ENCODE results near the gene BANK1. TPM values are rescaled to one million over a fixed set of nuclear protein-coding genes. Genes with fewer than 3 reads are reported as not detected.

BANK1 gene
- total RNA-seq, 2 experiments from 2014 or later: not detected

- Mint-ChIP-seq H3K27me3 (no peaks in the 10 kb centered on the region), H3K4me1 (ENCODE audit: low read depth) (no peaks in the 10 kb centered on the region), H3K27ac (no peak overlapping the region), H3K4me3 (no peak overlapping the region), H3K36me3 (no peaks in the 10 kb centered on the region), H3K9me3 (no peaks in the 10 kb centered on the region)
- CTCF ChIA-PET: no interaction called here
- intact Hi-C loops (cut with micrococcal nuclease): no loop called here
- POLR2A ChIA-PET: no interaction called here
- no peak for DNase-seq
Observed at GRCh38 chr4:101954351-101954750, 163.8 kb downstream of the BANK1 start.

- Mint-ChIP-seq H3K4me3 (no peak overlapping the region), H3K9me3 (no peaks in the 10 kb centered on the region), H3K4me1 (ENCODE audit: low read depth) (no peaks in the 10 kb centered on the region), H3K36me3 (no peaks in the 10 kb centered on the region), H3K27ac (no peak overlapping the region), H3K27me3 (no peaks in the 10 kb centered on the region)
- intact Hi-C loops (cut with micrococcal nuclease): no loop called here
- no peak for DNase-seq
- CTCF ChIA-PET: no interaction called here
- POLR2A ChIA-PET: no interaction called here
Observed at GRCh38 chr4:101954975-101955678, 164.6 kb downstream of the BANK1 start.

GRCh38 chr4:101956068-101956825 lies 165.7 kb downstream of the BANK1 start:
- Mint-ChIP-seq H3K9me3 (no peaks in the 10 kb centered on the region), H3K36me3 (no peaks in the 10 kb centered on the region), H3K27ac (no peak overlapping the region), H3K27me3 (no peaks in the 10 kb centered on the region), H3K4me1 (ENCODE audit: low read depth) (no peaks in the 10 kb centered on the region), H3K4me3 (no peak overlapping the region)
- intact Hi-C loops (cut with micrococcal nuclease): no loop called here
- POLR2A ChIA-PET: no interaction called here
- no peak for DNase-seq
- CTCF ChIA-PET: no interaction called here

- Mint-ChIP-seq H3K27me3 (no peaks in the 10 kb centered on the region), H3K4me1 (ENCODE audit: low read depth) (no peaks in the 10 kb centered on the region), H3K4me3 (no peak overlapping the region), H3K36me3 (no peaks in the 10 kb centered on the region), H3K9me3 (no peaks in the 10 kb centered on the region), H3K27ac (no peak overlapping the region)
- intact Hi-C loops (cut with micrococcal nuclease): no loop called here
- no peak for DNase-seq
- POLR2A ChIA-PET: no interaction called here
- CTCF ChIA-PET: no interaction called here
Observed at GRCh38 chr4:101958547-101958946, 168.0 kb downstream of the BANK1 start.

- Mint-ChIP-seq H3K4me1 (ENCODE audit: low read depth) (no peaks in the 10 kb centered on the region), H3K9me3 (no peaks in the 10 kb centered on the region), H3K27ac (no peak overlapping the region), H3K36me3 (no peaks in the 10 kb centered on the region), H3K4me3 (no peak overlapping the region), H3K27me3 (no peaks in the 10 kb centered on the region)
- no peak for DNase-seq
- intact Hi-C loops (cut with micrococcal nuclease): no loop called here
- ChIA-PET CTCF (no interaction called here), POLR2A (no interaction called here)
Observed at GRCh38 chr4:101960431-101960830, 169.9 kb downstream of the BANK1 start.

GRCh38 chr4:101961144-101961543 lies 170.6 kb downstream of the BANK1 start:
- intact Hi-C loops (cut with micrococcal nuclease): no loop called here
- Mint-ChIP-seq H3K27me3 (no peaks in the 10 kb centered on the region), H3K36me3 (no peaks in the 10 kb centered on the region), H3K4me3 (no peak overlapping the region), H3K27ac (no peak overlapping the region), H3K4me1 (ENCODE audit: low read depth) (no peaks in the 10 kb centered on the region), H3K9me3 (no peaks in the 10 kb centered on the region)
- DNase-seq: no peak
- POLR2A ChIA-PET: no interaction called here
- CTCF ChIA-PET: no interaction called here

- ChIA-PET CTCF (no interaction called here), POLR2A (no interaction called here)
- intact Hi-C loops (cut with micrococcal nuclease): no loop called here
- Mint-ChIP-seq H3K4me3 (no peak overlapping the region), H3K27ac (no peak overlapping the region), H3K9me3 (no peaks in the 10 kb centered on the region), H3K27me3 (peaks cover 3% of the 10 kb centered on the region), H3K36me3 (no peaks in the 10 kb centered on the region), H3K4me1 (ENCODE audit: low read depth) (no peaks in the 10 kb centered on the region)
- no peak for DNase-seq
Observed at GRCh38 chr4:101967697-101968346, 177.3 kb downstream of the BANK1 start.

GRCh38 chr4:101968364-101968763 lies 177.8 kb downstream of the BANK1 start:
- CTCF ChIA-PET: no interaction called here
- intact Hi-C loops (cut with micrococcal nuclease): no loop called here

GRCh38 chr4:101969965-101970364 lies 179.4 kb downstream of the BANK1 start:
- POLR2A ChIA-PET: no interaction called here
- H3K36me3 Mint-ChIP-seq: no peaks in the 10 kb centered on the region
- H3K27me3 Mint-ChIP-seq: peaks cover 7% of the 10 kb centered on the region
- no peak overlapping the region for H3K4me3 Mint-ChIP-seq
- intact Hi-C loops (cut with micrococcal nuclease): no loop called here
- no peaks in the 10 kb centered on the region for H3K4me1 Mint-ChIP-seq (ENCODE audit: low read depth)
- DNase-seq: no peak
- CTCF ChIA-PET: no interaction called here
- no peaks in the 10 kb centered on the region for H3K9me3 Mint-ChIP-seq
- no peak overlapping the region for H3K27ac Mint-ChIP-seq

More at GRCh38 chr4:101968364-101968763, 177.8 kb downstream of the BANK1 start:
- H3K4me3 Mint-ChIP-seq: no peak overlapping the region
- no peaks in the 10 kb centered on the region for H3K4me1 Mint-ChIP-seq (ENCODE audit: low read depth)
- DNase-seq: no peak
- no peaks in the 10 kb centered on the region for H3K36me3 Mint-ChIP-seq
- POLR2A ChIA-PET: no interaction called here
- H3K9me3 Mint-ChIP-seq: no peaks in the 10 kb centered on the region
- peaks cover 3% of the 10 kb centered on the region for H3K27me3 Mint-ChIP-seq
- H3K27ac Mint-ChIP-seq: no peak overlapping the region

- H3K4me3 Mint-ChIP-seq: no peak overlapping the region
- no peak for DNase-seq
- H3K4me1 Mint-ChIP-seq (ENCODE audit: low read depth): no peaks in the 10 kb centered on the region
- peaks cover 7% of the 10 kb centered on the region for H3K27me3 Mint-ChIP-seq
- H3K27ac Mint-ChIP-seq: no peak overlapping the region
- H3K36me3 Mint-ChIP-seq: no peaks in the 10 kb centered on the region
- intact Hi-C loops (cut with micrococcal nuclease): no loop called here
- H3K9me3 Mint-ChIP-seq: no peaks in the 10 kb centered on the region
- POLR2A ChIA-PET: no interaction called here
- CTCF ChIA-PET: no interaction called here
Observed at GRCh38 chr4:101970547-101971155, 180.1 kb downstream of the BANK1 start.

GRCh38 chr4:101972791-101973190 lies 182.3 kb downstream of the BANK1 start:
- intact Hi-C loops (cut with micrococcal nuclease): no loop called here
- Mint-ChIP-seq H3K4me1 (ENCODE audit: low read depth) (no peaks in the 10 kb centered on the region), H3K27ac (no peak overlapping the region), H3K36me3 (no peaks in the 10 kb centered on the region), H3K9me3 (no peaks in the 10 kb centered on the region), H3K4me3 (no peak overlapping the region), H3K27me3 (peaks cover 9% of the 10 kb centered on the region)
- no peak for DNase-seq
- CTCF ChIA-PET: no interaction called here
- POLR2A ChIA-PET: no interaction called here

- CTCF ChIA-PET: no interaction called here
- Mint-ChIP-seq H3K27me3 (peaks cover 7% of the 10 kb centered on the region), H3K36me3 (no peaks in the 10 kb centered on the region), H3K4me1 (ENCODE audit: low read depth) (no peaks in the 10 kb centered on the region), H3K4me3 (no peak overlapping the region), H3K27ac (no peak overlapping the region), H3K9me3 (no peaks in the 10 kb centered on the region)
- no peak for DNase-seq
- intact Hi-C loops (cut with micrococcal nuclease): no loop called here
- POLR2A ChIA-PET: no interaction called here
Observed at GRCh38 chr4:101973361-101973760, 182.8 kb downstream of the BANK1 start.
